HG03095 (cell line): Measurements from ENCODE around the gene ODAPH.
"Not testable (repeated sequence)": the region's sequence is repeated elsewhere in the genome, so short reads cannot be mapped to it uniquely, and the experiment has no call there.

Source experiments
- ATAC-seq: cut with Tn5 transposase; IDR thresholded peaks from one replicate; pipeline ENCODE4 v1.9.1; 2021; ENCODE audit warnings: moderate library complexity; ENCODE audit not compliant: unreplicated experiment

The ODAPH gene

DNA sequence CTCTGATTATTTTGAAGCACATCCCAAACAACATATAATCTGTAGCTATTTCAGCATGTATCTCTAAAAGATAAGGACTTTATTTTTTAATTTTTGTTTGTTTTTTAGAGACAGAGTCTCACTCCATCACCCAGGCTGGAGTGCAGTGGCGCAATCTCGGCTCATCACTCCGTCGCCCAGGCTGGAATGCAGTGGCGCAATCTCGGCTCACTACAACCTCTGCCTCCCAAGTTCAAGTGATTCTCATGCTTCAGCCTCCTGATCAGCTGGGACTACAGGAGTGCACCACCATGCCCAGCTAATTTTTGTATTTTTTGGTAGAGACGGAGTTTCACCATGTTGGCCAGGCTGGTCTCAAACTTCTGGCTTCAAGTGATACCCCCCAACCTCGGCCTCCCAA is 11.6 kb upstream of the ODAPH start:
- ATAC-seq: not testable (repeated sequence)

- no peak for ATAC-seq
Measured at GRCh38 chr4:75544870-75545269, 11.0 kb upstream of the ODAPH start.

DNA sequence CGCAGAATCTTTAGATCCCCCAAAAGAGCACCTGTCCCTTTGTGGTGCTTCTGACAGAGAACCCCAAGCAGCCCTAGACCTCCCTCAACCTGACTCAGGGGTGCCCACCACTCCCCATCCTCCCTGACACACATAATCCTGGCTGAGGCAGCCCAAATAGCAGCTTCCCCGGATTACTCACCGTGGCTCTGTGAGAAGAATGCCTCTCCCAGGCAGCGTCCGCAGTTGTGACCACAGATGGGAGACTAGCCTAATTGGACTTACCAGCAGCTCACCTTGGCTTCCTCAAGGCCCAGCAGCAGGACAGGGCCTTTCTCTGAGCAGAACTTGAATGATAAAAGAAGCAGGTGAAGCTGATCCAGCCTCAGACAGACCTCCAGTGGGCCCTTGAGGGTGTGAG is 10.3 kb upstream of the ODAPH start:
- no peak for ATAC-seq

DNA sequence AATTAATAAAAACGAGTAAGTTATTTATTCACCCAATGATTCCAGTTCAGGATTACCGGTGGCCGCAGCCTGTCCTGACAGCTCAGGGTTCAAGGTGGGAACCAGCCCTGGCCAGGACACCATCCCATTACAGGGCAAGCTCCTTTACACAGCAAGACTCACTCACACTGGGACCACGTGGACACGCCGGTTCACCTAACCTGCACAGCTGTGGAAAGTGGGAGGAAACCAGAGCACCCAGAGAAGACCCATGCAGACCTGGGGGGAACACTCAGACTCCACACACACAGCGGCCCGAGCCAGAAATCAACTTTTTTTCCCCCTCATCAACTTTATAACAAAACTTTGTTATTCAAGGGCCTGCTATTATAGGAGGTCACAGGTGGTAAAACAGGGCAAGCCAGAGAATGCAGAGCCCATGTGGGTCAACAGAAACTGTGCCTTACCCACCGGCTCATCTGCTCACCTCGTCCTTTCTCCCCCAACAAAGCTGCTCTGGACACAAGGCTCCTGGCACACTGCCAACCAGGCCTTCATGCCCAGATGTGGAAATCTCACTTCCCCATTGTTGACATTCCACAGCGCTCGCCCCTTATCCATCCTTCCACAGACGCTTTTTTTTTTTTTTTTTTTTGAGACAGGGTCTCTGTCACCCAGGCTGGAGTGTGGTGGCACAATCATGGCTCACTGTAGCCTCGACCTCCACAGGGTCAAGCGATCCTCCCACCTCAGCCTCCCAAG is 8.0 kb upstream of the ODAPH start:
- no peak for ATAC-seq

DNA sequence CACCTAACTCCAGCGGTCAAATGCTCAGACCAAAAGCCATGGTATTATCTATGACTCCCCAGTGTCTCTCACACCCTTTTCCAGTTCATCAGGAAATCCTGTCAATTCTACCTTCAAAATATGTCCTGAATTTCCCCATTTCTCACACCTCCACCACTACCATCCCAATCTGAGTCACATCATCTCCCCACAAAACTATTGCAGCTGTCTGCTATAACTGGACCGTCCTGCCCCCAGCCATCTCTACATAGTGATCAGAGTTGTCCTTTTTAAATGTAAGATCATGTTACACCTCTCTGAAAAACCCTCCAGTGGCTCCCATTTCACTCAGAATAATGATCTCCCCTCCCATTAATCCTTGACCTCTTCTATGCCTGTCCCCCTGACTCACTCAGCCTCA is 6.8 kb upstream of the ODAPH start:
- ATAC-seq: no peak

- no peak for ATAC-seq
Measured at GRCh38 chr4:75552452-75552851, 3.4 kb upstream of the ODAPH start.

DNA sequence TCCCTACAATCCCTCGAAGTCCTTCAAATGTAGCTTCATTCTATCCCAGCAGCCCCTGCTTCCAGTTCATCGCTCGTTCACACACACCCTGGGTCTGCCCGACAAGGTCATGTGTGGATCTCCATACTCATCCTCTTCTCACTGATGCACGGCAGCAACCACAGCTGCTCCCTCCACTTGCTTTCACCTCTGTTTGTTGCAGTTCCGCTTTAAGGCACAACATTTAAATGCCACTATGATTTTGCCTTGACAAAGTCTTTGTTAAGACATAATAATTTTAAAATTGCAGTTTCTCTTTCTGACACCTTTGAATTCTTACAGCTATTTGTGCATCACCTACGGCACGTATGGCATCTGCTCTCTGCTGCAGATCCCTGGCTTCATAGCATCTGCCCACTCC is 1.8 kb downstream of the ODAPH start:
- ATAC-seq: no peak

DNA sequence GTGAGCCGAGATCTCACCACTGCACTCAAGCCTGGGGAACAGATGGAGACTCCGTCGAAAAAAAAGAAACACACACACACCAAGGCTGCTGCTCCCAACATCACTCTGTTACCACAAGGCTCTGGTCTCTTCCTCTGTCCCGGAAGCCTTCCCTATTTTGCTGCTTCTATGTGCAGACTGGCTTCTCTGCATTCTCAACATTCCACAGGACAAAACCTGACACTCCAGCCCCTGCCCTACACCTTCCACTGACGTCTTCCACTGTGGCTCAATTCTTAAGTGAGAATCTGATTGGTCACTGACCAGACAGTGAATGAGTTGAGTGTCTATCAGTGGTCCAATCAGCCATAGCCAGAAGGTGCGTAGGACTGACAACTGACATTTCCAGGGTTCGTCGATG is 5.9 kb downstream of the ODAPH start:
- ATAC-seq: no peak

DNA sequence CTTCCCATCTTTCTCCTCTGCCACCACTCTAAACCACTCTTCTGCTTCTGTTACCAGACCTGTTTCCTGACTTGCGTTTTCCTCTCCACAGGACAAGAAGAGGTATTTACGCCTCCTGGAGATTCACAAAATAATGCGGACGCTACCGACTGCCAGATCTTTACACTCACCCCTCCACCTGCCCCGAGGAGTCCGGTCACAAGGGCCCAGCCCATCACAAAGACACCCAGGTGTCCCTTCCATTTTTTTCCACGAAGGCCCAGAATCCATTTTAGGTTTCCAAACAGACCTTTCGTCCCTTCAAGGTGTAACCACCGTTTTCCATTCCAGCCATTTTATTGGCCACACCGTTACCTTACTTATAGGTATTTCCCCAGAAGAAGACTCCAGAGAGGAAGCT is 8.2 kb downstream of the ODAPH start:
- no peak for ATAC-seq

GRCh38 chr4:75565481-75565880 is 9.6 kb downstream of the ODAPH start:
- ATAC-seq: no peak

DNA sequence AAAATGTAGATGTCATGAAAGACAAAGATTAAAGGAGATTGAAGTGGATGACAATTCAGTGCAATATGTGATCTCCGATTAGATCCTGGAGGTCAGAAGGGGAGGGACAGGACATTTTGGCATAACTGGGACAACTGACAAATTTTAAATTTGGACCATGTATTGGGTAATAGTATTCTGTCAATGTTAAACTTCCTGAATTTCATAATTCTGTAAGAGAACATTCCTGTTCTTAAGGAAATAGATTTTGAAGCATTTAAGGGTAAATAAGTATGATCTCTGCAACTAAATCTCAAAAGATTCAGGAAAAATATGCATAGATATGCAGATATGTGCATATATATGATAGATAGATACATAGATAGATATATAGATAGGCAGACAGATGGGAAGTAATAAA is 11.0 kb downstream of the ODAPH start:
- ATAC-seq: no peak

DNA sequence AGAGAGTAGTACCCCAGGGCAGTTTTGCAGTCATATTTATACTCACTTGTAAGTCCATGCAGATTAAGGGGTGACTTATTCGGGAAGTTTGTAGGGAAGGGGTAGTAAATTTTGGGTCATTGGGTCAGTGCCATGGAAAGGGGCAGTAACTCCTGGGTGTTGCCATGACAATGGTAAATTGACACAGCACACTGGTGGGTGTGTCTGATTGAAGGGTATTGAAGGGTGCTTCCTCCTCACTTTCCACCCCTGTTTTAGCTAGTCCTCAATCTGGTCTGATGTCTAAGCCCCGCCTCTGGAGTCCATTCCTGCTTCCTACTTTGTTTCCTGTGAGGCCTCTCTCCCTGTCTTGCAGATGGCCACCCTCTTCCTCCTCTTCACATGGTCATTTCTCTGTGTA is 11.9 kb downstream of the ODAPH start:
- no peak for ATAC-seq

DNA sequence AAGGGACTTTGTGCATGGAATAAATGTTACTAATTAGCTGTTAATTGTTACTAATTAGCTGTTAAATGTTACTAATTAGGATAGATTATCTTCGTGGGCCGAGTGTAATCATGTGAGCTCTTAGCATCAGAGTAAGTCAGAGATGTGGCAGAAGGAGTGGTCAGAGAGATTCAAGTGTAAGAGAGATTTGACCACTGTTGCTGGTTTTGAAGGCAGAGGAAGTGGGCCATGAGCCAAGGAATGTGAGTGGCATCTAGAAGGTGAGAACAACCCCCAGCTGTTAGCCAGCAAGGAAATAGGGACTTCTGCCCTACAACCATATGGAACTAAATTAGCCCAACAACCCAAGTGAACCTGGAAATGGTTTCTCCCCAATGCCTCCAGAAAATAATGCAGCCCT is 28.2 kb downstream of the ODAPH start:
- ATAC-seq: no peak

DNA sequence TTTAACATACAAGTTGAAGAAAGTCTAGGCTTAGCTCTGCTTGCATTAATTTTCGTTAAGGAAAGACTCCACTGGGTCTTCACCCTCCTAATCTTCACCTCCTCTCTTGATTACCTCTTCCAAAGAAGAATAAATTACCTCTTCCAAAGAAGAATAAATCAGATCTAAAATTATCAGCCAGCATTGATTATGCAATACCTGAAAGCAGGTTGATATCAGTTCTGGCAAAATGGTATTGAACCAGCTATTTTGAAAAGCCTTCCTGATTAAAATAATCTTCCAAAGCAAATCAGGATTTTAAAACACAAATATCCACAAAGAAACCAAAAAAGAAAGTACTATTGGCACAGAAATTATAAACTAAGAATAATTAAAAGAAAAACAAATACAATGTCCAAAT is 37.5 kb downstream of the ODAPH start:
- ATAC-seq: no peak

GRCh38 chr4:75596061-75596460 is 40.2 kb downstream of the ODAPH start:
- ATAC-seq: no peak

DNA sequence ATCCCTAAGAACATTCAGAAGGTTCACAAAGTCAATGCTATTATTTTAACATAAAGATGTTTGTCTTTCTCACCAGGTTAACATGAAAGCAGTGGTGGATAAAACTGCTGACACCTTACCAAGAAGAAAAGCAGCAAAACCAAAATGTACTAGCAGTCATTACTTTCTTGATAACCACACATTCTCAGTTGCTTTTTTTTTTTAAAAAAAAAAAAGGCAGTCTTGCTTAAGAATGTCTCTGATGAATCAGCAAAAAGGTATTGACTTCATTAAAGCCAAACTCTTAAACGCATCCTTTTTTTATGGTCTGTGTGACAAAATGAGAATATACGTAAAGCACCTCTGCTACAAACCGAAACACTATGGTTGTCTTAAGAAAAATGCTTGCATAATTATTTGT is 42.5 kb downstream of the ODAPH start:
- ATAC-seq: no peak

GRCh38 chr4:75599647-75600046 is 43.8 kb downstream of the ODAPH start:
- ATAC-seq: no peak

DNA sequence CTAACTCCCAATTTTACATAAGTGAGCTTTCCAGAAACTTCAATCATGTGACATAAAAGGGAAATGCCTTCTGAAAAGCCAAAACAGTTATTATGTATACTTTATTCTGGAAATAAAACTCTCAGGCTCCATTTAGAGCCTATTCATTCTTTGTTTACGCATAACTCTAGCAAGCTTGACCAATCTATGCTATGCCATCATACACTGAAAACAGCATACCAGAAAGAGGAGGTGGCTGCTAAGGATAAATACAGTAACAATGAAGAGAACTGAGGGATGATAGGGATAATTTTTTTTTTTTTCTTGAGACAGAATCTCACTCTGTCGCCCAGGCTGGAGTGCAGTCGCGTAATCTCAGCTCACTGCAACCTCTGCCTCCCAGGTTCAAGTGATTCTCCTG is 50.1 kb downstream of the ODAPH start:
- no peak for ATAC-seq

GRCh38 chr4:75612306-75612705 is 56.4 kb downstream of the ODAPH start:
- ATAC-seq: no peak
